Liver (tissue), 9 donors: ENCODE data around the gene WDHD1. TPM values are rescaled to one million over a fixed set of nuclear protein-coding genes. Genes with fewer than 3 reads are reported as not detected.

Experiments used
- DNase-seq: peaks from one replicate; pipeline ENCODE4 v3.0.0-alpha.2; 2017; ENCODE audit warnings: low spot score
- H3K27ac ChIP-seq, 2 donors: one replicate each; pipeline ENCODE4 v1.7.0; 2013; ENCODE audit warnings: inconsistent platforms in 2 of 2, low read length in 2 of 2, control low read depth in 1 of 2, low read depth in 1 of 2, mild to moderate bottlenecking in 1 of 2
- H3K27me3 ChIP-seq, 4 donors: one replicate each; pipeline versions ENCODE4 v1.6.1 to v1.7.0; 2013; ENCODE audit warnings: low read length in 3 of 4, inconsistent platforms in 1 of 4, mild to moderate bottlenecking in 1 of 4, moderate library complexity in 1 of 4; ENCODE audit not compliant: control insufficient read depth in 4 of 4, insufficient read depth in 4 of 4
- H3K36me3 ChIP-seq, 4 donors: one replicate each; pipeline versions ENCODE4 v1.6.1 to v1.7.0; 2013; ENCODE audit warnings: low read length in 3 of 4, mild to moderate bottlenecking in 3 of 4, low read depth in 1 of 4, moderate library complexity in 1 of 4; ENCODE audit not compliant: control insufficient read depth in 4 of 4, insufficient read depth in 3 of 4
- H3K4me1 ChIP-seq, 4 donors: one replicate each; pipeline versions ENCODE4 v1.6.1 to v1.7.0; 2013; ENCODE audit warnings: low read length in 3 of 4, mild to moderate bottlenecking in 3 of 4, moderate library complexity in 1 of 4; ENCODE audit not compliant: control insufficient read depth in 4 of 4, insufficient read depth in 4 of 4
- H3K4me3 ChIP-seq, 3 donors: one replicate each; pipeline versions ENCODE4 v1.6.1 to v1.7.0; 2013; ENCODE audit warnings: low read length in 3 of 3, control low read depth in 1 of 3, low read depth in 1 of 3, mild to moderate bottlenecking in 1 of 3
- H3K9ac ChIP-seq, 2 donors: one replicate each; pipeline ENCODE4 v1.7.0; 2013; ENCODE audit warnings: low read length in 2 of 2, mild to moderate bottlenecking in 2 of 2, moderate library complexity in 2 of 2, control low read depth in 1 of 2, low read depth in 1 of 2
- H3K9me3 ChIP-seq, 4 donors: one replicate each; pipeline versions ENCODE4 v1.6.1 to v1.7.0; 2013; ENCODE audit warnings: low read length in 3 of 4; ENCODE audit not compliant: control insufficient read depth in 4 of 4
- CTCF ChIP-seq: fragments of 150-350 bp; IDR thresholded peaks from 2 replicates; pipeline ENCODE4 v1.5.1; 2017; ENCODE audit warnings: improper control_type of control experiment, low read depth, low read length; ENCODE audit not compliant: missing input control
- EGR1 ChIP-seq, 2 donors: IDR thresholded peaks; 2 replicates each; pipeline ENCODE4 v1.6.1; 2016 to 2018; ENCODE audit warnings: antibody characterized with exemption in 2 of 2, low read depth in 2 of 2
- FOXA1 ChIP-seq: IDR thresholded peaks from 2 replicates; pipeline ENCODE4 v1.6.1; 2016; ENCODE audit warnings: antibody characterized with exemption
- FOXA2 ChIP-seq: IDR thresholded peaks from 2 replicates; pipeline ENCODE4 v1.6.1; 2016; ENCODE audit warnings: antibody characterized with exemption
- GABPA ChIP-seq, 2 donors: IDR thresholded peaks in 1 of 2; conservative IDR thresholded peaks in 1 of 2; 2 replicates each; pipeline ENCODE4 v1.6.1; 2016; ENCODE audit warnings: antibody characterized with exemption in 2 of 2, mild to moderate bottlenecking in 1 of 2, moderate library complexity in 1 of 2
- HNF4A ChIP-seq, 2 donors: conservative IDR thresholded peaks; 2 replicates each; pipeline ENCODE4 v1.6.1; 2016; ENCODE audit warnings: antibody characterized with exemption in 2 of 2, mild to moderate bottlenecking in 2 of 2
- HNF4G ChIP-seq: IDR thresholded peaks from 2 replicates; pipeline ENCODE4 v1.6.1; 2016; ENCODE audit warnings: antibody characterized with exemption
- JUND ChIP-seq, 2 donors: IDR thresholded peaks; 2 replicates each; pipeline ENCODE4 v1.6.1; 2016; ENCODE audit warnings: antibody characterized with exemption in 2 of 2
- MAX ChIP-seq: IDR thresholded peaks from 2 replicates; pipeline ENCODE4 v1.6.1; 2016; ENCODE audit warnings: antibody characterized with exemption
- NR2F2 ChIP-seq: IDR thresholded peaks from 2 replicates; pipeline ENCODE4 v1.6.1; 2016; ENCODE audit warnings: antibody characterized with exemption
- RAD21 ChIP-seq, 2 donors: IDR thresholded peaks; 2 replicates each; pipeline ENCODE4 v1.6.1; 2016; ENCODE audit warnings: antibody characterized with exemption in 2 of 2, mild to moderate bottlenecking in 2 of 2
- REST ChIP-seq: IDR thresholded peaks from 2 replicates; pipeline ENCODE4 v1.6.1; 2016; ENCODE audit warnings: antibody characterized with exemption, mild to moderate bottlenecking
- RXRA ChIP-seq, 2 donors: IDR thresholded peaks; 2 replicates each; pipeline ENCODE4 v1.6.1; 2017 to 2018; ENCODE audit warnings: antibody characterized with exemption in 2 of 2, mild to moderate bottlenecking in 1 of 2
- SP1 ChIP-seq: IDR thresholded peaks from 2 replicates; pipeline ENCODE4 v1.6.1; 2018; ENCODE audit warnings: antibody characterized with exemption, mild to moderate bottlenecking
- TAF1 ChIP-seq: conservative IDR thresholded peaks from 2 replicates; pipeline ENCODE4 v1.6.1; 2016; ENCODE audit warnings: antibody characterized with exemption, mild to moderate bottlenecking
- YY1 ChIP-seq: IDR thresholded peaks from 2 replicates; pipeline ENCODE4 v1.6.1; 2016; ENCODE audit warnings: antibody characterized with exemption, mild to moderate bottlenecking
- ZBTB33 ChIP-seq: IDR thresholded peaks from 2 replicates; pipeline ENCODE4 v1.6.1; 2016; ENCODE audit warnings: antibody characterized with exemption
- polyA plus RNA-seq, 2 donors: library from polyadenylated mRNA; stranded (reverse) in 1 of 2; unstranded in 1 of 2; fragments of 200-250 nt in 1 of 2; fragments of >200 nt in 1 of 2; fragmentation: Nextera tagmentation in 1 of 2; extraction: Ambion mirVana in 1 of 2; gene quantifications; one replicate each; pipeline versions ENCODE4 v1.2.1 to v1.2.3, GENCODE V29; 2013 to 2015
- total RNA-seq, 2 donors: library from RNA; depleted of rRNA; stranded (reverse); fragments of >200 nt; gene quantifications; one replicate each; pipeline ENCODE4 v1.2.3, GENCODE V29; 2014
- TF ChIP-seq, protein P1 (sequence below): IDR thresholded peaks from 2 replicates; pipeline ENCODE4 v1.6.1; 2016; ENCODE audit warnings: antibody characterized with exemption
- donor health status: healthy.
- donor health status: healthy.
- donor health status: healthy.
- donor health status: healthy.
- donor health status: healthy.

Gene WDHD1
- total and polyA plus RNA-seq, 4 donors, result 0.18 to 14.1 (median 0.42) TPM

DNA sequence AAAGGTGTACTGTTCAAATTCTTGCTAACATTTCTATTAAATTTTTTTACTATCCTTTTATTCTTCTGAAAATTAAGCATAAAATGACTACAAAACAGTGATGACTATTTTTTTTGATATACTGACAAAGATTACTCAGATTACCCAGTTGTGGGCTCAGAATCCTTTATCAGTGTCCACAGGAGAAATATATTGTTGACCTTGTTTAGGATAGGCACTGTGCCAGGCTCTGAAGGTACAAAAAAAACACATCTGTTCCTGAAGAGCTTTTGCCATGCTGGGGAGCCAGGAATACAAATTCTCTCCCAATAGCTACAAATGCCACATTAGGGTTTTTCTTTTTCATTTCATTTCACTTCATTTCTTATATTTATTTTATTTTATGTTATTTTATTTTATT is 97.3 kb downstream of the WDHD1 start:
- no peak overlapping the region for H3K4me3 ChIP-seq
- no peak overlapping the region for H3K9ac ChIP-seq
- H3K9me3 ChIP-seq, result no peaks in the 10 kb centered on the region
- H3K27ac ChIP-seq, result no peak overlapping the region
- TF ChIP-seq TAF1 (no peak), GABPA (IDR thresholded peaks at IDR 0.05 in 1 of 2, conservative IDR thresholded peaks at IDR 0.05 in 1 of 2) (no peak), SP1 (no peak), RXRA (IDR thresholded peaks at IDR 0.05) (no peak), ZBTB33 (no peak), RAD21 (IDR thresholded peaks at IDR 0.05) (no peak), REST (no peak), HNF4G (no peak), CTCF (no peak), NR2F2 (no peak)
- TF ChIP-seq, protein P1, sequence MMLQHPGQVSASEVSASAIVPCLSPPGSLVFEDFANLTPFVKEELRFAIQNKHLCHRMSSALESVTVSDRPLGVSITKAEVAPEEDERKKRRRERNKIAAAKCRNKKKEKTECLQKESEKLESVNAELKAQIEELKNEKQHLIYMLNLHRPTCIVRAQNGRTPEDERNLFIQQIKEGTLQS, result no peak
- DNase-seq, result no peak
- no peaks in the 10 kb centered on the region for H3K36me3 ChIP-seq
- H3K27me3 ChIP-seq, result no peaks in the 10 kb centered on the region
- H3K4me1 ChIP-seq, result no peaks in the 10 kb centered on the region

- H3K4me3 ChIP-seq, result no peak overlapping the region
- no peaks in the 10 kb centered on the region for H3K36me3 ChIP-seq
- H3K4me1 ChIP-seq, result no peaks in the 10 kb centered on the region
- H3K9me3 ChIP-seq, result no peaks in the 10 kb centered on the region
- H3K9ac ChIP-seq, result no peak overlapping the region
- no peaks in the 10 kb centered on the region for H3K27me3 ChIP-seq
- DNase-seq, result no peak
- no peak overlapping the region for H3K27ac ChIP-seq
- TF ChIP-seq JUND (IDR thresholded peaks at IDR 0.05) (no peak), HNF4G (no peak), RAD21 (IDR thresholded peaks at IDR 0.05) (no peak), FOXA2 (no peak), EGR1 (IDR thresholded peaks at IDR 0.05; ENCODE audit: low read depth in 2 of 2) (no peak), RXRA (IDR thresholded peaks at IDR 0.05) (no peak), NR2F2 (no peak), CTCF (no peak), MAX (no peak), TAF1 (no peak), FOXA1 (no peak), HNF4A (conservative IDR thresholded peaks at IDR 0.05) (no peak), YY1 (no peak), ZBTB33 (no peak), SP1 (no peak)
- TF ChIP-seq, protein P1, result no peak
Measured at GRCh38 chr14:54928216-54928615, 98.7 kb downstream of the WDHD1 start.
